NCI-H345 (cell line): ENCODE results near the gene XYLT2.
A peak's percentile ranks its signal among the peaks of the same experiment; 100 is the strongest.

Experiments used
- DNase-seq: peaks from one replicate; lab custom pipeline; 2025; lab: John Stamatoyannopoulos, UW

XYLT2 gene

DNA sequence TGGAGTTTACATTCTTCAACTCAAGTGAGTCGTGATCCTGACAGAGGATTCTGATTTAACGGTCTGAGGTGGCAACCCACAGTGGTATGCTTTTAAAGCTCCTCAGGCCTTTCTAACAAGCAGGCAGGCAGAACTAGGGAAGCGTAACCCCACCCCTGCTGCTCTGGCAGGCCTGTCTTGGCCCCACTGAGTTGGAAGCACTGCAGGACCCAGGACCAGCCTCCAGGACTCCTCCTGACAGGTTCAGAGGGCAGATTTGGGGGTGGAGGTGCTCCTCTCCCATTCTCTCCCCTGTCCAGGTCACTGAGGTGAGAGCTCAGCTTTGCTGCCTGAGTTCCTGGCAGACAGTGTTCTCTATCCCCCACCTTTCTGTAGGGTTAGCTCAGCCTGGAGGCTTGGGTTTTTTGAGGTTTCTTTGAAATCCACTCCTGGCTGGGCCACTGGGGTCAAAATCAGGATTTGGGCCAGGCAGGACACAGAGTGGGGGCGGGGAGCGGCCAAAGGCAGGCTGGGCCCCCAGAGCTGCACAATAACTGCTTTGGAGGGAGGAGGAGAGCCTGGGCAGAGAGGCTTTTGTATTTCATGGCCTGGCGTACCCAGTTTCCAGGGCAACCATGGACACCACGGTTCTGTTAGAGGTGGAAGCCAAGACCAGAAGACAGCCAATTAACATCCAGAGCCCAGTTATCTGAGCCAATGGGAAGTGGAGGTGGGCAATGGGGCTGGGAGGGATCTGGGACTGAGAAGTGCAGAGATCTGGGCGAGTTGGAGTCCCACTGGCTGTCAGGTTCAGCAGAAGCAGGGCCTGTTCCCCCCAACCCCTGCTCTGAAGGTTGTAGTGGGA is 17.5 kb downstream of the XYLT2 start:
- DNase-seq: no peak

DNA sequence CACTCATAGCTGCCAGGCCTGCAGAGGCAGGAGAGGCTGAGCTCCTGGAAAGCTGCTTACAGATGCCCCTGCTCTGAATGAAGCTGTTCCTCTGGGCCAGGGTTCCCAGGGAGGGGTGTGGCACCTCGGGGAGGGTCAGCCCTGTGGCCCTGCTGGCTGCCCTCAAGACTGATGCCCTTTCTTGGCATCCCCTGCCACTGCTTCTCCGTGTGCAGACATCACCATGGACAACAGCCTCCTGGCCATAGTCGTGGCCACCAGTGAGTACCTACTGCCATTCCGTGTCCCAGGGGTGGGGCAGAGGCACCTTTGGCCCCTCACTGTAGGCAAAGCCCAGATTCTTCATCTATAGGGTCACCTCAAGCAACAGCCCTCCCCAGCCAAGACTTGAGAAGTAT is 18.1 kb downstream of the XYLT2 start:
- no peak for DNase-seq

DNA sequence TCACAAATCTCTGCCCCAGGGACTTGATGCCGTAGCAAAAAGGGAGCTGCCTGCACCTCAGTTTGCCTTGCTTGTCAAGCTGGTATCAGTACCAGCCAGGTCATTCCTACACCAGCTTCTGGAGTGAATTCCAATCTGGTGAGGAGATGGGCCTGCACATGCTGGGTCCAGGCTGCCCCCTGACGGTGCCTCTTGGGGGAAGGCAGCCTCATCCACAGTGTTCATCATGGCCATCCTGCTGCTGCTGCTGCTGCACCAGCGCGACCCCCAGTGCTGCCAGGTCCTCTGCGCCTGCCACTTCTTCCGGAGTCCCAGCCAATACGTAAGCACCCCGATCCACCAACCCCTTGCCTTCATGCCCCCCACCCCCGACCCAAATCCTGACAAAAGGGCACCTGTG is 18.8 kb downstream of the XYLT2 start:
- DNase-seq: no peak

DNA sequence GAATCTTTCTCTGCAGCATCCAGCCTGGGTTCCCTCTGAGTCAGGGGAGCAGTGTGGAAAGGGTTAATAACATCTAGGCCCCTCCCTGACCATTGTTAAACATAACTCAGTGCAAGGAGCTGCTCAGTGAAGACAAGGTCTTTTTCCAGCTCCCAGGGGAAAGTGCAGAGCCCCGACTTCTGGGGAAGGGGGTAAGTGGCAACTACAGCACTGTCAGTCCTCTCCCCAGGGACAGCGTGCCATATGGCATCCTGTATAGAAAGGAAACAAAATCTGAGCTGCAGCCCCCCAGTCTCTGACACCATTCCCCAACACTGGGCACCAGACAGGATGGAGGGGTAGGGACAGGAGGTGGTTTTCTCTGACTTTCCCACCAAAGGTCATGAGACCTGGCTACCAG is 19.2 kb downstream of the XYLT2 start:
- no peak for DNase-seq

DNA sequence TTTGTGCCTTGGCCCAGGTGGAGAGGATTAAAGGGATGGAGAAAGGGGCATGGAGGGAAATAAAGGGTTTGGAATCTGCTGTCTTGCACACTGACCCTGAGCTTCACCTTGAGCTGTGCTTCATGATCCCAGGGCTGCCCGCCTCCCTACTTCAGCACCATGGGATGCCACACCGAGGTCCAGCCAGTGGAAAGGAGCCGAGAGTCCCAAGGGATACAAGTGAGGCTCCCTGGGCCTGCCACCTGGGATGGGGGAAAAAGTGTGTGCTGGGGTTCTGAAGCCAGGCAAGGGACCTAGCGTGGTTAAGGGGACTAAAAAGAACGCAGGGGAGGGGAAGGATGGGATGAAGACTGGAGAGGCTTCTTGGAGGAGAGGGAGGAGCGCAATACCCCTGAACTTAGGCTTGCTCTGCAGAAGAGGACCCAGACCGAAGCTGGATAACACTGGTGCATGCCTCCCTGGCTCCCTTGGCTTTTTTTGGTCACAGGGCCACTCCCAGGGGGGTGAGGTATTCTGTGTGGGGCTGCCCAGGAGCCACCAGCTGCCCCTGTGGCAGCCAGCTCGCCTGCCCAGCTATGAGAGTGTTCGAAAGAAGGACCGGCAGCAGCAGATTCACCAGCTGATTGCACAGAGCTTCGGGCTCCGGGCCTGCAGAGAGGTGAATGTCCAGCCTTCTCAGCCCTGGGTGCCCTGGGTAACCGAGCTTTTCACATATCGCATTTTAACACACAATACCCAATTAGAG is 19.9 kb downstream of the XYLT2 start:
- DNase-seq: no peak

DNA sequence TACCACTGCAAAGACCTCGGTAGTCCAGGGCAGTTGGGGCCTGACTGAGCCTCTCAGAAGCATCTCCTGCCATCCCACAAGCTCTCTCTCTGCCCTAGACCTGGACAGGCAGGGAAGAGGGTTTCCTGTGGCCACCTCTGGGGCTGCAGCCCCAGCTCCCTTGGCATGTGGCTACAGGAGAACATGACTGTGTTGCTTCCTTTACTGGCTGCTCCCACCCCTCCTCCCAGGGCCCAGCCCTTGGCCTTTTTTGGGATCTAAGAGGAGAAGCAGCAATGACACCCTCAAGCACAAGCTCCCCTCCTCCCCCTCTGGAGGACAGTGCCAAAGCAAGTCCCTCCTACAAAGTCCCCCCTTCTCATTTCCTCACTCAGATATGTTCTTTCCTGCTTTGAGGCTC is 21.5 kb downstream of the XYLT2 start:
- no peak for DNase-seq

DNA sequence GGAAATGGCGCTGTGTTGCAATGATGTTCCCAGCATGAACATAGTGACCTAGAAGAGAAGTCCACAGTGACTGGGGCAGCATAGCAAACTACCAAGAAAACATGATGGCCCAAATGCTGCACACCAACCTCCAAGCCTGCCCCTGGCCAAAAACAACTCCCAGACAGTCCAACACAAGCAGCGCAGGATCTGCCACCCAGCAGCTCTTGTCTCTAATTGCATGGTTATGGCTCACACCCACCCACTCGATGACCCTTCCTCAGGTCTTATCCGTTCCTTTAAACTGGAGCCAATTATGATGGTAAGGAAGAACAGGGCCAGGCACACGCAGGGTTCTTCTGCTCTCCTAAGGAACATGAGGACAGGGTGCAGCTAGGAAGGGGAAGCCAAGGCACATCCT is 24.1 kb downstream of the XYLT2 start:
- no peak for DNase-seq

DNA sequence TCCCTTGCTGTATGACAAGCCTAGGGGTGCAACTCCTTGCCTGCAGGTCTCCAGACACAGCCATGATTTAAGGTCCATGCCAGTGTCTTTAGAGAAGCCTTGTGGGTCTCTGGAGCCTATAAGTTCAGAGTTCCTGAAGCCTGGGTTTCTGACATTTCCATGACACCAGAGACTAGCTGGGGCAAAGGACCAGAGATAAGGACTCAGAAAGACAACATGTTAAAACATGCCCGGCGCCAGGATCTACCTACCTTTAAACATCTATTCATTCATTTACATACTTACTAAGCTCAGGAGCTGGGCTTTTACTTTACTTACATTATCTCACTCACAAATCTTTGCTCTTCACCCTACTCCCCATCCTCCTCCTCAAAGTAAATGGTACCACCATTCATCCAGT is 25.6 kb downstream of the XYLT2 start:
- DNase-seq: no peak

DNA sequence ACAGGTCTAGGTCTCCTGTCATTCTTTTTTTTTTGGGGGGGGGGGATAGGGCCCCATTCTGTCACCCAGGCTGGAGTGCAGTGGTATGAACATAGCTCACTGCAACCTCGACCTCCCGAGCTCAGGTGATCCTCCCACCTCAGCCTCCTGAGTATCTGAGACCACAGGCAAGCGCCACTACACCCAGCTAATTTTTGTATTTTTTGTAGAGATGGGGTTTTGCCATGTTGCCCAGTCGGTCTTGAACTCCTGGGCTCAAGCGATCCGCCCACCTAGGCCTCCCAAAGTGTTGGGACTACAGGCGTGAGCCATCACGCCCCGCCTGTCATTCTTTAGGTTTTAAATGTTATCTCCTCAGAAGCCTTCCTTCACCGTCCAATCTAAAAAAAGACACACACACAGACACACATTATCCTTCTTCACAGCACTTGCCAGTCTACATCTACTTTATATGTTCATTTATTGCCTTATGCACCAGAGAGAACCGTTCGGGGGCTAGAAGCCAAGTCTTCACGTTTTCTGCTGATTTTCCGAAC is 26.4 kb downstream of the XYLT2 start:
- DNase-seq: no peak

DNA sequence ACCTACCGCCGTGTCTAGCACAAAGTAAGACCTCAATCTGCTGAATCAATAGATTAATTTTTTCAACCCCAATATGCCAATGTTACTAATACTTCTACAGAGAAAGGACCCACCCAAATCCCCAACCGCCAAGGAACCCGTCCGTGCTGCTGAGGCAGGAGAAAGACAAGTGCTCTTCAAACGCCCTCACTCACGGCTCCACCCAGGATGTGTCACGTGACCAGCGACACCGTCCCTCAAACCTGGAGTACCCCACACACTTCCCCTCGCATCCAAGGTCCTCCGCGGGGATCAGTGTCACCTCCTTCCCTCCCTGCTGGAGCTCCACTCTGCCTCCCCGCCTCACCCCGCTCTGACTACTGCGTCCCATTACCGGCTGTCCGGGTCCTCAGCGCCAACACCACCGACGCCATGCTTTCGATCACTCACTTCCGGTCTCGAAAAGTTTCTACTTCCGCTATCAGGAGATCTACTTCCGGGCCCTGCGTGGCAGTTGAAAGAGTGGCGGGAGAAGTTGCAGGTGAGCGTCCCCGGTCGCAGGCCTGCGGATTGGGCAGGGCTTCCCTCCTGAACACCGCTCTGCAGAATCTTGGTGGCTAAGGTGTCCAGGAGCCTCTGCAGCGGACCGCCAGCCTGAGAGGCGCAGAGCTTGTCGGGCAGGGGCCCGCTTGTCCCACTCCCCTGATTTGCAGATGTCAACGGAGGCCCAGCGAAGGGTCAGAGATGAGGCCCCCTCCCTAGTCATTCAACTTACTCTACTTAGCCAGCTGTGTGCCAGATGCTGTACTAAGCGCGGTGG is 27.0 kb downstream of the XYLT2 start, which contains the start of the genes EME1 and MRPL27:
TSS of gene EME1 (plus strand) at position 472 of the 799 bp plus-strand sequence. CDS start 1,980 bp downstream, outside the sequence.
TSS of gene MRPL27 (minus strand) at position 427 of the 799 bp plus-strand sequence. CDS start at position 413, 14 bp downstream.
- peak; percentile 92 for DNase-seq

DNA sequence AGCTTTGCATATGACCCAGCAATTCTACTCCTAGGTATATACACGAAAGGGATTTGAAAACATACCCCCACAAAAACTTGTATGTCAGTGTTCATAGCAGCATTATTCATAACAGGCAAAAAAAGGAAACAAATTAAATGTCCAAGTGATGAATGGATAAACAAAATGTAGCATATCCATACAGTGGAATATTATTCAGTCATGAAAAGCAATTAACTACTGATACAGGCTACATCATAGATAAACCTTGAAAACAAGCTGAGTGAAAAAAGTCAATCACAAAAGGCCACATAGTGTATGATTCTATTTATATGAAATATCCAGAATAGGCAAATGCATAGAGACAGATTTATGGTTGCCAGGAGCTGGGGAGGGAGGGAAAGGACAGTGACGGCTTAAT is 27.8 kb downstream of the XYLT2 start:
- no peak for DNase-seq

DNA sequence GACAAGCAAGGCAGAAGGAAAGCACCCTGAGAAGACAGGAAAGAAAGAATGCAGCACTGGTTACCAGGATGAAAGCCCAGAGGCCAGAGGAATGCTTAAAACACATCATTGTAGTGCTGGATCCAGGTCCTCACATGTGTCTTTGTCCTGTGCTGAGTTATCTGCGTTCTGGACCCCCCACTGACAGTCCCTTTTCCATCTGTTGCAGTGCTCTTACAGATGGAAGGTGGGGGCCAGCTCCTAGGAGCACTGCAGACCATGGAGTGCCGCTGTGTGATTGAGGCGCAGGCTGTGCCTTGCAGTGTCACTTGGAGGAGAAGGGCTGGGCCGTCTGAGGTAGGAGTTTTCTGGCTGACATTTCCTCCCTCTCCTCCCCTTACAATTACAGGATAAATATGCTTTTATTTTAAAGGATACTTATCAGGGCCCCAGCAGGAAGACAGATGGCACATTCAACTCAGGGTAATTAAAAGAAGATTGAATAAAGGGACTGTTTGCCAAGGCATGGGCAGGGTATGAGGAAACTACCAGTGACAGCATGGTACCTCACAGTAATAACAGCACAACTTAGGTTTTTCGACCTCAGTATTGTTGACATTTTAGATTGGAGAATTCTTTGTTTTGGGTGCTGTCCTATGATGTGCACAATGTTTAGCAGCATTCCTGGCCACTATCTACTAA is 30.1 kb downstream of the XYLT2 start:
- no peak for DNase-seq

DNA sequence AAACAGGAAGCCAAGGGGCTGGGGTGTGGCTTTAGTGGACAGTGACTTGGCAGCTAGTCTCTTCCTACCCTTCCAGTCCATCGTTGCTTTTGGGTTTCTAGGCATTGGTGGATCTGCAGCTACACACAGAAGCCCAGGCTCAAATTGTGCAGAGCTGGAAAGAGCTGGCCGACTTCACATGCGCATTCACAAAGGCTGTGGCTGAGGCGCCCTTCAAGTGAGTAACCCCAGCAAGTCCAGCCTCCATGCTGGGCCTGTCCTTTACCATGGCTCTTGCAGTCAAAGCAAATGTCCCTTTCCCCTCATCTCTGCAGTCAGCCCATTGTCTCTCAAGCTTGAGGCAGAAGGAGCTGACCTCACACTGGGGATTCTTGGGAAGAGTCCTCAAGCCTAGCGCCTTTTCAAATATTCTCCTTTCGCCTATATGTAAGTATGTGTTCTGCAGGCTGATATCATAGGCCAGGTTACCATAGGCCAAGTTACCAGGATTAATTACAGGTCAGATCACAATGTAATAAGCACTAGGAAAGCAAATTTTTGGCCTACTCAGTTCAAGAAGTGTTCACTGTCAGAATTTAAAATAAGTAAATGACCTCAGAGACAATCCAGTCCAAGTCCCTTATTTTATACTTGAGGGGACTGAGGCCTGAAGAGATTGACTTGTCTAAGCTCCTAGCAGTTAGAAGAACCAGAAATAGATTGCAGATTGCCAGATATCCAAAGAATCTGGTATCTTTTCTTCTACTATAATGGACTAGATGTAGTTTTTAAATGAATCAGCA is 33.6 kb downstream of the XYLT2 start:
- no peak for DNase-seq

DNA sequence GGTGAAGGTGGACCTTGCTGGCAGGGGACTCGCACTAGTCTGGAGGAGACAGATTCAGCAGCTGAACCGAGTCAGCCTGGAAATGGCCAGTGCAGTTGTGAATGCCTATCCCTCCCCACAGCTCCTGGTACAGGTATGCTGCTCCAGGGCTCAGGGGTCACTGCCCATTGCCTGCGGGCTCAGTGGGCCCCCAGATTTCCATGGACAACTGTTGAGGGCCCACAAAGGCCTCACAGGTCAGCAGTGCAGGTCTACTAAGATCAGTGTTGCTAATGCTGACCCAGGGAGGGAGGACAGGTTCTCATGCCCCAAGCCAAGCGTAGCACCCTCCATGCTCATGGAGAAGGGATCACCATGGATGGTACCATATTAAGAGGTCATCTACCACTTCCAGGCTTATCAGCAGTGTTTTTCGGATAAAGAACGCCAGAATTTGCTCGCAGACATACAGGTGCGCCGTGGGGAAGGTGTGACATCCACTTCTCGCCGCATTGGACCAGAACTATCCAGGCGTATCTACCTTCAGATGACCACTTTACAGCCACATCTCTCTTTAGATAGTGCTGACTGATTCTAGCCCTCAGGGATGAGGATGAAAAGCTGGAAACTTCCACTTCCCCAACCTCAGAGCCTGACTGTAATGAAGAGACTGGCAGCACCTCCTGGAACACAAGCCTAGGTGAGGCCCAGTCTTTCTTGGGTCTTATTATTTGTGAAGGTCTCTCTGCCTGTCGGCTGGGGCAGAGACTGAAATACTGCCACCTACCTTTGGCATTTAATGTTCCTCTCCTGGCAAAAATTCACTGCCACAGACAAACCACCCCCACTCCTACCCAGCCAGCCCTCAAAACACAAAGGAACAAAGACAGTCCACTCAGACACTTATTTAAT is 34.7 kb downstream of the XYLT2 start:
- DNase-seq: no peak

DNA sequence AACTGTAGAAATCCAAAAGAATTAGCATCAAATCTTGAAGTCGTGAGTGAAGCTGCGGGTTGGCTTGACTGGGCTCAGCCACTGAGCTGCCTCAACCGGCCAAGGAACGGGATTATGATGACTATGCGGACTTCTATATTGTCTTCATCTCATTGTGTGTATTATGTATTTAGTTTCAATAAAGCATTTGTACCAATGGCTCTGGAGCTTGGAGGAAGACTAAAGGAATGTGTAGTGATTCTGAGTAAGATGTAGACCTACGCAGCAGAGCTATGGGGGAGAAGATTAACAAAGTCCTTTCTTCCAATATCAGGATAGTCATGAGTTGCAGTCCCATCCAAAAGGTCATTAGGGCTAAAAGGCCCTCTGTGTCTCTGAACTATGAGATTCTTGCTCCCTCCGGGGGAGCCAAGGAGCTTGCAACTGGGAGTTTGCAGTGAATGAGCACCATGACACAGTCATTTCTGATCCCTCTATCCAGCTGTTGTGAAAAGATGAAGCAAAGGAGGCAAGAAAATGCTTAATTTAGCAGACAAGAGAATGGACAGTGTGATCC is 35.4 kb downstream of the XYLT2 start:
- no peak for DNase-seq

DNA sequence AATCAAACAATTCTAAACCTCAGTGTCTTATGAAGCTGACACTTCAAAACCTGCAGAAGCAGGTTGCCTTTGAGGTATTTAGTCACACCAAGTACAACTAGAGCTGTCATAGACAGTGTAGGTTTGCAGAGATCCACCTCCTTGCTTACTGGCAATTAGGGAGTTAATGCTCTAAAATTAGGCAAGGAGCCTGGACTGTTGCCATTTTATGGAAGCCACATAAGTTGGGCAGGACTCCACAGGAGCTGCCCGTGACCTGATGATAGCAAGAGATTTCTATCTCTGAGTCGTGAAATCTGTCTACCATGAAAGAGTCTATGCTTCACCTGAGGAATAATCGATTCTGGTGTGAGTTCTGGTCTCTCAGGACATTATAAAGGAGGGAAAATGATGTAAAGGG is 36.0 kb downstream of the XYLT2 start:
- DNase-seq: no peak

DNA sequence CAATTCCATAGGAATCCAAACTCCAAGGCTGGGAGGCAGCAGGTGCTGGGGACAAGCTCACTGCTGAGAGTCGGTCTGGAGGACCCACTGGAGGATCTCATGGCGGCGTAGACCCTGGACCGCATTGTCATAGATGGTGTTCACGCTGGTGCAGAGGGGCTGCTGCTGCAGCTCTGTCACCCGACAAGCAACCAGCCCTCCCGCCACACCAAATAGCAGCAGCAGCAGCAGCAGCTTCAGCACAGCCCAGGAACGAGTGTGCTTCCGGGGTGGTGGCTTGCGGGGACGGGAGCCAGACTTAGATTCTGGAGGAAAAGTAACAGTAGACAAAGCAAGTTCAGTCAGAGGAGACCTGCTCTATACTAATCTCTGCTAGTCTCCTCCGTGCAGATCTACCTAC is 37.0 kb downstream of the XYLT2 start:
- no peak for DNase-seq

DNA sequence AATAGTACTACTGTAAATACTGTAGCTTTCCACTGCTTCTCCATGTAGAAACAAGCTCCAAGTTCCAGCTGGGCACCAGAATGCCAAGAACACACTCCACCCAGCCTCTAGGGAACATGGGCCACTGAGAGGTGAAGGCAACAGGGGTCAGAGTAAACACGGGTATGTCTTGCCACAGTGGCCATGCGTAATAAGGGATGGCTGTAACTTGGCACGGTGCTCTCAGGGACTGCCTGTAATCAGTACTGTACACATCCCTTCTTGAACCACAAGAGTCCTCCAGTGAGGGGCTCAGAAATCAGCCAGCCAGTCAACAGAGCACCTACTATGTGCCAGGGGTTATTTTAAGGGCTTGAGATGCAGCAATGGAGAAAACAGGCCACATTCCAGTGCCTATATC is 40.6 kb downstream of the XYLT2 start:
- DNase-seq: no peak

DNA sequence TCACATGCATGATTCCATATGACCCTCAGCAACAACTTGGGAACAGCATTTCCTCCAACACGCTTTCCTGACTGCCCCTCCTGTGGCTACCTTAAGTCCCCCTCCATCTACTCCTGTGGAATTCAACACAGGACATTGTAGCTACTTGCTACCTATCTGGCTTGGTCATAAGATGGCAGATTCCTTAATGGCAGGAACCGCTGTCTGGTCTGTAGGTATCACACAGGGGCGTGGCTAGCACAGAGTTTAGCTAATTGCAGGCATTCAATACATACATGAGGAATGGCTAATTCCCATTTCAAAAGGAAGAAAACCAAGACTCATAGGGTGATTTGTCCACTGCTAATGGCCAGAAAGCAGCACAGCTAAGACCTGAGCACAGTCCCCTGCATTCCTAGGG is 42.8 kb downstream of the XYLT2 start:
- DNase-seq: no peak
